Subcutaneous adipose tissue (tissue), 4 donors: ENCODE results near the gene H6PD. TPM values are rescaled to one million over a fixed set of nuclear protein-coding genes. Genes with fewer than 3 reads are reported as not detected.

Source experiments
- CTCF ChIP-seq: fragments of 450-650 bp; IDR thresholded peaks from one replicate; pipeline ENCODE4 v1.5.1; 2016; ENCODE audit warnings: low read depth, mild to moderate bottlenecking, control low read depth, antibody characterized with exemption, moderate library complexity
- total RNA-seq, 4 donors: library from RNA; depleted of rRNA; stranded (reverse); fragments of >200 nt; gene quantifications; one replicate each; pipeline ENCODE4 v1.1.0, GENCODE V29; 2016

Gene H6PD
- total RNA-seq, 4 donors from 2014 or later = 46.7 to 105 (median 59.9) TPM

- TF ChIP-seq CTCF = no peak
Measured at GRCh38 chr1:9314111-9314510, 79.5 kb downstream of the H6PD start.

GRCh38 chr1:9314711-9315379 is 80.3 kb downstream of the H6PD start:
- no peak for TF ChIP-seq CTCF

GRCh38 chr1:9315411-9316079 is 81.0 kb downstream of the H6PD start:
- no peak for TF ChIP-seq CTCF

- no peak for TF ChIP-seq CTCF
Measured at GRCh38 chr1:9316080-9316444, 81.5 kb downstream of the H6PD start.

GRCh38 chr1:9316512-9316911 is 81.9 kb downstream of the H6PD start:
- no peak for TF ChIP-seq CTCF

- no peak for TF ChIP-seq CTCF
Measured at GRCh38 chr1:9317072-9317471, 82.5 kb downstream of the H6PD start.

- no peak for TF ChIP-seq CTCF
Measured at GRCh38 chr1:9317591-9318417, 83.2 kb downstream of the H6PD start.
